Duodenal mucosa (tissue), 2 donors: ENCODE data around the gene TNS4.

Experiments used
- H3K27ac ChIP-seq: one replicate; pipeline ENCODE4 v1.7.0; 2013; ENCODE audit warnings: low read depth, low read length
- H3K27me3 ChIP-seq, 2 donors: one replicate each; pipeline ENCODE4 v1.7.0; 2013; ENCODE audit warnings: low read length in 2 of 2, control low read depth in 1 of 2; ENCODE audit not compliant: insufficient read depth in 2 of 2, control insufficient read depth in 1 of 2
- H3K36me3 ChIP-seq, 2 donors: one replicate each; pipeline ENCODE4 v1.7.0; 2013; ENCODE audit warnings: low read length in 2 of 2, control low read depth in 1 of 2; ENCODE audit not compliant: insufficient read depth in 2 of 2, control insufficient read depth in 1 of 2
- H3K4me1 ChIP-seq, 2 donors: one replicate each; pipeline ENCODE4 v1.7.0; 2013; ENCODE audit warnings: low read length in 2 of 2, control low read depth in 1 of 2; ENCODE audit not compliant: insufficient read depth in 2 of 2, control insufficient read depth in 1 of 2
- H3K4me3 ChIP-seq, 2 donors: one replicate each; pipeline ENCODE4 v1.7.0; 2013; ENCODE audit warnings: low read length in 2 of 2, low read depth in 1 of 2
- H3K9ac ChIP-seq, 2 donors: one replicate each; pipeline ENCODE4 v1.7.0; 2013; ENCODE audit warnings: low read length in 2 of 2, low read depth in 1 of 2
- H3K9me3 ChIP-seq, 2 donors: one replicate each; pipeline ENCODE4 v1.7.0; 2013; ENCODE audit warnings: low read length in 2 of 2, control low read depth in 1 of 2; ENCODE audit not compliant: control insufficient read depth in 1 of 2

The TNS4 gene

GRCh38 chr17:40483679-40484078, 17.7 kb downstream of the TNS4 start:
- Histone ChIP-seq H3K9ac (no peak overlapping the region), H3K36me3 (no peaks in the 10 kb centered on the region), H3K9me3 (no peaks in the 10 kb centered on the region), H3K4me1 (peaks cover 0 to 8% of the 10 kb centered on the region in 2 donors), H3K27me3 (no peaks in the 10 kb centered on the region), H3K4me3 (no peak overlapping the region), H3K27ac (no peak overlapping the region)

GRCh38 chr17:40482722-40483121, 18.7 kb downstream of the TNS4 start:
- no peaks in the 10 kb centered on the region for H3K27me3 ChIP-seq
- H3K4me1 ChIP-seq = peaks cover 0 to 8% of the 10 kb centered on the region in 2 donors
- no peaks in the 10 kb centered on the region for H3K36me3 ChIP-seq
- no peak overlapping the region for H3K4me3 ChIP-seq
- no peaks in the 10 kb centered on the region for H3K9me3 ChIP-seq
- H3K9ac ChIP-seq = no peak overlapping the region
- no peak overlapping the region for H3K27ac ChIP-seq

DNA sequence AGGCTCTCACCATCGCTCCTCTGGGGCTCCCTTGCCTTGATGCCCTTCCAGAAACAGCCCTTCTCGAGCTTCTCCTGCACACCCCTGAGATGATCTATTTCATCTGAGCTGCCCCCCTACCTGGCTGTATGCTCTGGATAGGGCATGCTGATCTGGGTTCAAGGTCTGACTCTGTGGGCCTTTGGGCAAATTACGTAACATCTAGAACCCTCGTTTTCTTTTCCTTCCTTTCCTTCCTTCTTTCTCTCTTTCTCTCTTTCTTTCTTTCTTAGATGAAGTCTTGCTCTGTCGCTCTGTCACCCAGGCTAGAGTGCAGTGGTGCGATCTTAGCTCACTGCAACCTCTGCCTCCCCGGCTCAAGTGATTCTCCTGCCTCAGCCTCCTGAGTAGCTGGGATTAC, 20.3 kb downstream of the TNS4 start:
- Histone ChIP-seq H3K27ac (no peak overlapping the region), H3K4me1 (peaks cover 0 to 8% of the 10 kb centered on the region in 2 donors), H3K4me3 (no peak overlapping the region), H3K27me3 (no peaks in the 10 kb centered on the region), H3K9me3 (no peaks in the 10 kb centered on the region), H3K36me3 (no peaks in the 10 kb centered on the region), H3K9ac (no peak overlapping the region)

DNA sequence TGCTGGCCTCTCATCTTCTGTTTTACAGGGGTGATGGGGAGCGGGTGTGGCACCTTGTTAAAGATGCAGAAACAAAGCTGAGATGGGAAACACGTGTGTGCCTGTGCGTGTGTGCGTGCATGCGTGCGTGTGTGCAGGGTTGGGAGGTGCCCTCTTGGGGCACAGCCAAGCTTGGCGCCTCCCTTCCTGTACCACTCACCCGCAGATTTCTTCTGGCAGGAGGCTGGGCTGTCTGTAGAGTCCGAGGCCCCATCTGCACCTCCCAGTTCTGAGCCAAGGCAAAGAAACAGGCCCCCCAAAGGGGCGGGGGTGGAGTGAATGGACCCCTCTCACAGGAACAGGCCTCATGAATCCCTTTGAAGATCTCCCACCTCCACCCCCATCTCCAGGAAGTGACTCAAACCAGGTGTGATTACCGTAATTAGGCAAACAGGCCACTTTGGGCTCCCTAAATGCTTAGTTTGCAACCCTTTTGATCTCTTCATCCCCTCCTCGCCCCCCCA, 20.9 kb downstream of the TNS4 start:
- Histone ChIP-seq H3K9me3 (no peaks in the 10 kb centered on the region), H3K27me3 (no peaks in the 10 kb centered on the region), H3K9ac (no peak overlapping the region), H3K27ac (no peak overlapping the region), H3K4me1 (peaks cover 0 to 8% of the 10 kb centered on the region in 2 donors), H3K4me3 (no peak overlapping the region), H3K36me3 (no peaks in the 10 kb centered on the region)

- Histone ChIP-seq H3K27ac (no peak overlapping the region), H3K4me1 (peaks cover 0 to 8% of the 10 kb centered on the region in 2 donors), H3K36me3 (no peaks in the 10 kb centered on the region), H3K4me3 (no peak overlapping the region), H3K27me3 (no peaks in the 10 kb centered on the region), H3K9ac (no peak overlapping the region), H3K9me3 (no peaks in the 10 kb centered on the region)
These were observed 21.5 kb downstream of the TNS4 start for GRCh38 chr17:40479754-40480480.

GRCh38 chr17:40478486-40478885, 22.9 kb downstream of the TNS4 start:
- Histone ChIP-seq H3K4me3 (no peak overlapping the region), H3K27me3 (no peaks in the 10 kb centered on the region), H3K9me3 (no peaks in the 10 kb centered on the region), H3K9ac (no peak overlapping the region), H3K36me3 (no peaks in the 10 kb centered on the region), H3K27ac (no peak overlapping the region), H3K4me1 (peaks cover 2 to 8% of the 10 kb centered on the region in 2 donors)

GRCh38 chr17:40477796-40478195, 23.6 kb downstream of the TNS4 start:
- Histone ChIP-seq H3K9me3 (no peaks in the 10 kb centered on the region), H3K36me3 (no peaks in the 10 kb centered on the region), H3K27ac (no peak overlapping the region), H3K4me3 (no peak overlapping the region), H3K9ac (no peak overlapping the region), H3K27me3 (no peaks in the 10 kb centered on the region), H3K4me1 (peaks cover 7 to 8% of the 10 kb centered on the region in 2 donors)

- Histone ChIP-seq H3K27ac (no peak overlapping the region), H3K4me3 (no peak overlapping the region), H3K9ac (no peak overlapping the region), H3K36me3 (no peaks in the 10 kb centered on the region), H3K4me1 (peaks cover 3 to 7% of the 10 kb centered on the region in 2 donors), H3K9me3 (no peaks in the 10 kb centered on the region), H3K27me3 (no peaks in the 10 kb centered on the region)
These were observed 26.1 kb downstream of the TNS4 start for GRCh38 chr17:40475234-40475908.

- Histone ChIP-seq H3K4me1 (peaks cover 3 to 7% of the 10 kb centered on the region in 2 donors), H3K4me3 (no peak overlapping the region), H3K36me3 (no peaks in the 10 kb centered on the region), H3K9me3 (no peaks in the 10 kb centered on the region), H3K27ac (no peak overlapping the region), H3K9ac (no peak overlapping the region), H3K27me3 (no peaks in the 10 kb centered on the region)
These were observed 26.9 kb downstream of the TNS4 start for GRCh38 chr17:40474419-40475002.
